ENCODE data around the gene HAGHL.
"Not testable (repeated sequence)": the region's sequence is repeated elsewhere in the genome, so short reads cannot be mapped to it uniquely, and the experiment has no call there.

The HAGHL gene

DNA sequence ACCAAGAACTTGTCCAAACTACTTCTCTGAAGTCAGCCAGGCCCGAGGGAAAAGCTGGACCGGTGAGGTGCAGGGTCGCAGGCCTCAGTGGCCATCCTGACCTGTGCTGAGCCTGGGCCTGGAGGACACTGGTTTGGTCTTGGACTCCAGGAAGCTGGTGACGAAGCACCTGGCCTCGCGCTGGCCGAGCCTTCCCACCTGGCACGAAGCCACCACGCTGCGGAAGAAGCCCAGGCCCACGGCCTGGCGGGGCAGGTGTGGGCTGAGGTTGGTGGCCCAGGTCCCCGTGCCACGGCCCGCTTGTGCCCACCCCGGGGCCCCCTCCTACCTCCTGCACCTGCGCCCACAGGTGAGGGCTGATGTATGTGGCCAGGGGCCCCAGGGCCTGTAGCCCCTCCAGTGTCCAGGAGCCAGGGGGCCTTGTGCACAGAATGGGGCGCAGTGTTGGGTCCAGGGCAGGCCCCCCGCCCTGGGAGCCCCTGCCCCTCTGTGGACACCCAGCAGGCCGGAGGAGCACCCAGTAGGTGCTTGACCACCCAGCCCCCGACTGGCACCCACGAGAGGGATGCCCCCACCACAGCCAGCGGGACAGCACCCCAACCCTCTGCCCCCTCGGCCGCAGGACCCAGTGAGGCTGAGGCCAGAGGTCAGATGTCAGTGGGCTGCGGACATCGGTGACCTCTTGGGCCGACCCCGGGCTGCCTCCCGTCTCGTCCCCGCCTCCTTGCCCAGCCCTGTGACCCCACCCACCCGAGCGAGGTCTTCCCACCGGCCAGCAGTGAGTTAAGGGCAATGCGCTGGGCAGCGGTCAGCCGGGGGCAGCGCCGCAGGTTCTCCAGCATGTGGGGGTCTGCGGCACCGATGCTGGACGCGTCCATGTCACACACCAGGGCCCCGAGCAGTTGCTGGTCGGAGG lies 47.4 kb downstream of the HAGHL start:
- DNase-seq (ENCODE audit: low spot score), result no peak

GRCh38 chr16:775236-775796 lies 48.4 kb downstream of the HAGHL start:
- no peak for DNase-seq (ENCODE audit: low spot score)

GRCh38 chr16:776298-776697 lies 49.4 kb downstream of the HAGHL start:
- DNase-seq (ENCODE audit: low spot score), result not testable (repeated sequence)

GRCh38 chr16:776824-777223 lies 49.9 kb downstream of the HAGHL start:
- no peak for DNase-seq (ENCODE audit: low spot score)

- DNase-seq (ENCODE audit: low spot score), result no peak
These were observed 50.9 kb downstream of the HAGHL start for GRCh38 chr16:777826-778225.

DNA sequence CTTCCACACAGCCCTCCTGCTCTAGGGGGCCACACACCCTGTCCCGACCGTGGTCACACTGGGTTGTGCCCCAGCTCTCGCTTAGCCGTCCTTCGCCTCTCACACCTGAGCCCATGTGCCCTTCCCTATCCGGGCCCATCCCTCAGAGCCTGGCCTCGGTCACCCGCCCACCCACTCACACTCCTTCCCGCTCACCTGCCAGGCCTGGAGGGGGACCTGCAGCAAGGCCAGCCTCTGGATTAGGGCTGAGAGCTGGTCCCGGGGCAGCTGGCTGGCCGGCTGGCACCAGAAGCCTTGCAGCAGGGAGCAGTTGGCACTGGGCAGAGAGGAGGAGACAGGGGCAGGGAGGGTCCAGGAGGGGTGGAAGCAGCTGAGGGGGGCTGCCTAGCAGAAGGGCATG lies 51.5 kb downstream of the HAGHL start:
- no peak for DNase-seq (ENCODE audit: low spot score)

DNA sequence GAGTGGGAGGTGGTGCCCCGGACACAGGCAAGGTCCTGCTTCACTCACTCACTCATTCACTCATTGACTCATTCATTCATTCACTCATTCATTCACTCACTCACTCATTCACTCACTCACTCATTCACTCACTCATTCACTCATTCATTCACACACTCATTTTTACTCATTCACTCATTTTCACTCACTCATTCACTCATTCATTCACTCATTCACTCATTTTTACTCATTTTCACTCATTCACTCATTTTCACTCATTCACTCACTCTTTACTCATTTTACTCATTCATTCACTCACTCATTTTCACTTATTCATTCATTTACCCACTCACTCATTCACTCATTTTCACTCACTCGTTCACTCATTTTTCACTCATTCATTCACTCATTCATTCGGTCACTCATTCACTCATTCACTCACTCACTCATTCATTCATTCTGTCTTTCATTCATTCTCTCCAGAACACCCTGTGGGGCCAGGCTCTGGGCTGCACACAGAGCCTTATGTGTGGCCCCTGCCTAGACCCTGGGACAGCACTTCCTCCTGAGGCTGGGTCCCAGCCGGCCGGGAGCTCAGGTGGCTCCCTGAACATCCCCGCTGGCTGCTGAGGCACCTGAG lies 52.1 kb downstream of the HAGHL start:
- no peak for DNase-seq (ENCODE audit: low spot score)

Data from COLO829 (cell line).